Measurements from ENCODE around the gene PPIH. TPM values are rescaled to one million over a fixed set of nuclear protein-coding genes. Genes with fewer than 3 reads are reported as not detected.
"Not testable (repeated sequence)": the region's sequence is repeated elsewhere in the genome, so short reads cannot be mapped to it uniquely, and the experiment has no call there.

Gene PPIH
- total and polyA plus RNA-seq, 4 donors: 28.1 to 55.6 (median 49.0) TPM

DNA sequence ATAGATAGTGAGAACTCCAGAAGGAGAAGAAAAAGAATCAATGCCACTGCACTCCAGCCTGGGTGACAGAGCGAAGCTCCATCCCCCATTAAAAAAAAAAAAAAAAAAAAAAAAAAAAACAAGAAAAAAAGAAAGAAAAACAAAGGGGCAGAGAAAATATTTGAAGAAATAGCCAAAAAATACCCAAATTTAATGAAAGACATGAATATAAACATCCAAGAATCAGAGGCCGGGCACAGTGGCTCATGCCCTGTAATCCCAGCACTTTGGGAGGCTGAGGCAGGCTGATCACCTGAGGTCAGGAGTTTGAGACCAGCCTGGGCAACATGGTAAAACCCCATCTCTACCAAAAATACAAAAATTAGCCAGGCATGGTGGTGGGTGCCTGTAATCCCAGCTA lies 64.2 kb downstream of the PPIH start:
- 100% methylated on average over 1 of the region's 2 CpGs for WGBS (ENCODE audit: insufficient coverage)
- not testable (repeated sequence) for DNase-seq (ENCODE audit: low read depth in 4 of 6, low spot score in 6 of 6); H3K36me3 ChIP-seq (ENCODE audit: control insufficient read depth, insufficient read depth, low read length); H3K27ac ChIP-seq (ENCODE audit: low read depth, low read length); H3K9me3 ChIP-seq (ENCODE audit: control insufficient read depth, insufficient read depth, low read length); H3K4me1 ChIP-seq (ENCODE audit: control insufficient read depth, insufficient read depth, low read length); H3K4me3 ChIP-seq (ENCODE audit: low read depth, low read length); H3K27me3 ChIP-seq (ENCODE audit: control insufficient read depth, insufficient read depth, low read length)

DNA sequence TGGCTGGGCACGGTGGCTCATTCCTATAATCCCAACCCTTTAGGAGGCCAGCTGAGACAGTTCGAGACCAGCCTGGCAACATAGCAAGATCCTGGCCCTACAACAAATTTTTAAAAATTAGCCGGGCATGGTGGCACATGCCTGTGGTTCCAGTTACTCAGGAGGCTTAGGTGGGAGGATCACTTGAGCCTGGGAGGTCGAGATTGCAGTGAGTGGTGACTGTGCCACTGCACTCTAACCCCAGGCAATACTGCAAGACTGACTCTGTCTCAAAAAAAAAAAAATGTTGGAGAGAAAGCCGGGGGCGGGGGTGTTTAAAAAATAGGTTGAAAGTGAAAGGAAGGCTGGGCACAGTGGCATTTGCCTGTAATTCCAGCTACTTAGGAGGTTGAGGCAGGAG lies 65.3 kb downstream of the PPIH start:
- 64% methylated on average over 3 of the region's 6 CpGs for WGBS (ENCODE audit: insufficient coverage)
- H3K27ac ChIP-seq (ENCODE audit: low read depth, low read length): no peak overlapping the region
- no peaks in the 10 kb centered on the region for H3K27me3 ChIP-seq (ENCODE audit: control insufficient read depth, insufficient read depth, low read length)
- DNase-seq (ENCODE audit: low read depth in 4 of 6, low spot score in 6 of 6): no peak
- H3K9me3 ChIP-seq (ENCODE audit: control insufficient read depth, insufficient read depth, low read length): peaks cover 2% of the 10 kb centered on the region
- no peaks in the 10 kb centered on the region for H3K4me1 ChIP-seq (ENCODE audit: control insufficient read depth, insufficient read depth, low read length)
- H3K4me3 ChIP-seq (ENCODE audit: low read depth, low read length): no peak overlapping the region
- H3K36me3 ChIP-seq (ENCODE audit: control insufficient read depth, insufficient read depth, low read length): no peaks in the 10 kb centered on the region

DNA sequence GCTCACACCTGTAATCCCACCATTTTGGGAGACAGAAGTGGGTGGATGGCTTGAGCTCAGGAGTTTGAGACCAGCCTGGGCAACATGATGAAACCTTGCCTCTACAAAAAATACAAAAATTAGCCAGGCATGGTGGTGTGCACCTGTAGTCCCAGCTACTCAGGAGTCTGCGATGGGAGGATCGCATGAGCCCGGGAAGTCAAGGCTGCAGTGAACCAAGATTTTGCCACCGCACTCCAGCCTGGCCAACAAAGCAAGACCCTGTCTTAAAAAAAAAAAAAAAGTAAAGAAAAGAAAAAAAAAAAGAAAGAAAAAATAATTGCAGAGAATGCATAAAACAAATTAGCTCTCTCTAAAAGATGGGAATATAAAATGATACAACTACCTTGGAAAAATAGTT lies 67.6 kb downstream of the PPIH start:
- not testable (repeated sequence) for H3K9me3 ChIP-seq (ENCODE audit: control insufficient read depth, insufficient read depth, low read length); H3K27ac ChIP-seq (ENCODE audit: low read depth, low read length); H3K27me3 ChIP-seq (ENCODE audit: control insufficient read depth, insufficient read depth, low read length); H3K36me3 ChIP-seq (ENCODE audit: control insufficient read depth, insufficient read depth, low read length); H3K4me1 ChIP-seq (ENCODE audit: control insufficient read depth, insufficient read depth, low read length); H3K4me3 ChIP-seq (ENCODE audit: low read depth, low read length); DNase-seq (ENCODE audit: low read depth in 4 of 6, low spot score in 6 of 6)
- no CpG with 5 or more reads among the region's 4 CpGs for WGBS (ENCODE audit: insufficient coverage)

Other genes with a start within 250 kb of the PPIH start
- 1 to 10 TPM; 1.3 to 6.1 TPM for gene ZMYND12, start 202.4 kb upstream of the PPIH start, total RNA-seq
- gene ZMYND12, start 202.4 kb upstream of the PPIH start, polyA plus RNA-seq (ENCODE audit: insufficient read length in 2 of 2): 1 to 10 TPM; 1.7 to 3.1 TPM
- gene PPCS, start 201.9 kb upstream of the PPIH start, total RNA-seq: 10 to 100 TPM; 30.4 to 61.0 TPM
- gene PPCS, start 201.9 kb upstream of the PPIH start, polyA plus RNA-seq (ENCODE audit: insufficient read length in 2 of 2): 10 to 100 TPM; 53.1 to 53.4 TPM
- gene CCDC30, start 195.1 kb upstream of the PPIH start, total RNA-seq: 10 to 100 TPM; 12.0 to 19.1 TPM
- gene CCDC30, start 195.1 kb upstream of the PPIH start, polyA plus RNA-seq (ENCODE audit: insufficient read length in 2 of 2): 10 to 100 TPM; 15.3 to 16.4 TPM
- 100 to 1,000 TPM; 455 to 701 TPM for gene YBX1, start 24.0 kb downstream of the PPIH start, total RNA-seq
- gene YBX1, start 24.0 kb downstream of the PPIH start, polyA plus RNA-seq (ENCODE audit: insufficient read length in 2 of 2): 1,000 to 10,000 TPM; 1,395 to 1,579 TPM
- 10 to 100 TPM; 17.0 to 20.6 TPM for gene CLDN19, start 81.8 kb downstream of the PPIH start, total RNA-seq
- 1 to 10 TPM; 2.7 to 8.0 TPM for gene CLDN19, start 81.8 kb downstream of the PPIH start, polyA plus RNA-seq (ENCODE audit: insufficient read length in 2 of 2)
- 10 to 100 TPM; 34.2 to 70.0 TPM for gene P3H1, start 108.6 kb downstream of the PPIH start, total RNA-seq
- 10 to 100 TPM; 31.2 to 46.5 TPM for gene P3H1, start 108.6 kb downstream of the PPIH start, polyA plus RNA-seq (ENCODE audit: insufficient read length in 2 of 2)
- 1 to 10 TPM; 6.7 to 7.8 TPM for gene C1orf50, start 108.8 kb downstream of the PPIH start, total RNA-seq
- gene C1orf50, start 108.8 kb downstream of the PPIH start, polyA plus RNA-seq (ENCODE audit: insufficient read length in 2 of 2): 10 to 100 TPM; 10.9 to 15.2 TPM
- under 1 TPM; 0.11 to 0.30 TPM for gene TMEM269, start 126.6 kb downstream of the PPIH start, total RNA-seq
- gene TMEM269, start 126.6 kb downstream of the PPIH start, polyA plus RNA-seq (ENCODE audit: insufficient read length in 2 of 2): 1 to 10 TPM; 1.3 to 1.6 TPM
- 10 to 100 TPM; 10.7 to 14.9 TPM for gene ERMAP, start 158.7 kb downstream of the PPIH start, total RNA-seq
- gene ERMAP, start 158.7 kb downstream of the PPIH start, polyA plus RNA-seq (ENCODE audit: insufficient read length in 2 of 2): 10 to 100 TPM; 10.1 to 11.0 TPM
- 10 to 100 TPM; 33.7 to 65.3 TPM for gene SVBP, start 159.0 kb downstream of the PPIH start, total RNA-seq
- gene SVBP, start 159.0 kb downstream of the PPIH start, polyA plus RNA-seq (ENCODE audit: insufficient read length in 2 of 2): 10 to 100 TPM; 62.5 to 67.3 TPM
- gene ZNF691, start 188.2 kb downstream of the PPIH start, total RNA-seq: 10 to 100 TPM in 1 of 2 donors, 1 to 10 TPM in 1; 9.0 to 15.4 TPM
- 10 to 100 TPM; 13.2 to 15.9 TPM for gene ZNF691, start 188.2 kb downstream of the PPIH start, polyA plus RNA-seq (ENCODE audit: insufficient read length in 2 of 2)